Umbilical cord (tissue), 2 donors: ENCODE data around the gene OPRL1. TPM values are rescaled to one million over a fixed set of nuclear protein-coding genes. Genes with fewer than 3 reads are reported as not detected.

Source experiments
- DNase-seq: peaks from one replicate; pipeline ENCODE4 v3.0.0-alpha.2; 2015; ENCODE audit warnings: low spot score
- total RNA-seq: library from RNA; depleted of rRNA; stranded (reverse); fragments of >200 nt; gene quantifications from one replicate; pipeline ENCODE4 v1.2.3, GENCODE V29; 2014; ENCODE audit warnings: low replicate concordance; ENCODE audit not compliant: insufficient read depth

The OPRL1 gene
- total RNA-seq, 1 donor from 2014 or later, result 2.9 TPM

- no peak for DNase-seq
Observed at GRCh38 chr20:64042054-64042781, 37.7 kb upstream of the OPRL1 start.

DNA sequence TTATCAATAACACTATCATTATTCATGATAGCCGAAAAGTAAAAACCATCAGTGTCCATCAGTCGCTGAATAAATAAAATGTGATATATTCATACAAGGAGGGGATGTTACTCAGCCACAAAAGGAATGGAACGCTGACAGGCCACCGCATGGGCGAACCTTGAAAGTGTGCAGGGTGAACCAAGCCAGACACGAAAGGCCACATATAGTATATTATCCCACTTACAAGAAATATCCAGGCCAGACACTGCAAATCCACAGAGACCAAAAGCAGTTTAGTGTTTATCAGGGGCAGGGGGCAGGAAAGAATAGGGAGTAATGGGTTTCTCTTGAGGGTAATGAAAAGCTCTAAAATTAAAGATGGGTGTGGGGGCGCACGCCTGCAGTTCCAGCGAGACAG lies 36.1 kb upstream of the OPRL1 start:
- no peak for DNase-seq

DNA sequence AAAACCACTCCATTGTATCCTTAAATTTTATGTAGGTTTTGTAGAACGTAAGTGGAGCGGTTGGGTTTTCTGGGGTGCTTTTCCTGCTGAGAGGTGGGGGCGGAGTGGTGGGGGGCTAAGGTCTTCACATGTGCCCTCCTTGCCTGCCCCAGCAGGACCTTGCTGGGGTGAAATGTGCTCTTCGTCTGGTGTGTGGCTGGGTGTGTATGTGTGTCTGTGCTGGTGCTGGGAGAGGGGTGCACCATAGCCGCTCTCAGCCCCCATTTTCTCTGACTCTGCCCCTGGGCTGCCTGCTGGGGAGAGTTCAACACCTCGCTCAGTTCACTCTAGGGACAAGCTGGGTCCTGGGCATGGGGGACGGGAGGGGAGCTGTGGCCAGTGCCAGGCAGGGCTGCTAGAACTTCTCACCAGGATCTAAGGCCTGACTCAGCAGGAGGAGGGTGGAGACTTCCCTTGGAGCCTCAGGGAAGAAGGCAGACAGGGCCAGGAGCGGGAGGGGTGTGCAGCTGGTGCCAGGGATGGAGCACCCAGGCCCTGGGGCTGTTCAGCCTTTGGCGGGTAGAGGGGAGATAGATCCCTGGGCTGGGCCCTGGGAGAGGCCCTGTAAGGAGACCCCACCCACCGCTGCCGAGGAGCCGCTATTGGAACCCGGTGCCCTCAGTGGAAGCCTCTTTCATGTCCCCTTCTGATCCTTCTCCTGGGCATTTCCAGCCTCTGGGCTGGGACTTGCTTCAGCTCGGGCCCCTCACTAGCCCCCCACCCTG lies 35.2 kb upstream of the OPRL1 start:
- DNase-seq, result peak; percentile 79

DNA sequence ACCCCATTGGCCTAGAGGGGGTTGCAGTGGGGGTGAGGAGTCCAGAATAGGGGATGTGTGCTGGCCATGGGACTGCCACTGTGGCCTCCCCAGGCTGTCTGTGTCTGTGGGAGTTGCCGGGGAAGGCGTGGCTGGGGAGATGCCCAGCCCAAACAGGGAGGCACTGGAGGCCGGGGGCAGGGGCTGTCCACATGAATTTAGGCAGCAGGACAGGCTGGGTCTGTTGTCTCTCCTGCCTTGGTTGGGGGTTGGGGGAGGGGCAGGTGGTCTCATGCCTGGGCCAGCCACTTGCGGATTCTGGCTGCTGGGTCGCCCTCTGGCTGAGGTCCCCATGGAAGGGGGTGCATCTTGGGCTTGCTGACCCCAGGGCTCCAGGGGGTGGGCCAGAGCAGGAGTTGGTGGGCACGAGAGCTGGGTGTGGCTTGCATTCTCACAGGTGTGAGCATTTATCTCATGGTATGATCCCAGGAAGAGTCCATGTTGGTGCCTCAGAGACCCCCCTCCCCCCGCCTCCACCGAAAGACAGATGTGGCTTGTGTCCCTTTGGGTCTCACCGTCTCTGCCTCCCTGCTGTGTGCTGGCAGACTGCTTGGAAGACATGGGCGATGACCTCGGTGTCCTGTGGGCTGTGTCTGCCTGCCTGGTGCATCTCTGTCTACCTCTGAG lies 34.4 kb upstream of the OPRL1 start:
- no peak for DNase-seq

GRCh38 chr20:64047046-64047389 lies 32.9 kb upstream of the OPRL1 start:
- no peak for DNase-seq

- DNase-seq, result no peak
Observed at GRCh38 chr20:64047968-64048401, 31.9 kb upstream of the OPRL1 start.

DNA sequence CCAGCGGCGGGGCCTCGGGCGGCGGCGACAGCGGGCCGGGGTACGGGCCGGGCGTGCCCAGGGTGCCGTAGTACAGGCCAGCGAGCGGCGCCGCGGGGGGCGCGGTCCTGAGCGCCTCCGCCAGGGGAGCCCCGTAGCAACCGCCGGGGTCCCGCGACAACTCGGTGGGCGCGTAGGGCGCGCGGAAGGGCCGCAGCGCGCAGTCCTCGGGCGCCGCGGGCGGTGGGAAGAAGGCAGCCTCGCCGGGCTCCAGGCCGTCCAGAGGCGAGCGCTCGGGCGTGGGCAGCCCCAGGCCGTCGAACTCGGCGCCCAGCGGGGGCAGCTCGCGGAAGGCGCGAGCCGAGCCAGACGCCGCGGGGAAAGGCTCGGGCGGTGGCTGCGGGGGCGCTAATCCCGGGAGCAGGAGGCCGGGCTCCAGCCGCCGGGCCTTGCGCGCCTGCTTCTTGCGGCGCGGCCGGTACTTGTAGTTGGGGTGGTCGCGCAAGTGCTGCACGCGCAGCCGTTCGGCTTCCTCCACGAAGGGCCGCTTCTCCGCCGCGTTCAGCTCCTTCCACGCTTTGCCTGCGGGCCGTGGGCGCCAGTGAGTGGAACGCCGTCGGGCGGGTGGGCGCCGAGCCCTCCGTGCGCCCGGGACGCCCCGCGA lies 31.4 kb upstream of the OPRL1 start:
- DNase-seq, result no peak

DNA sequence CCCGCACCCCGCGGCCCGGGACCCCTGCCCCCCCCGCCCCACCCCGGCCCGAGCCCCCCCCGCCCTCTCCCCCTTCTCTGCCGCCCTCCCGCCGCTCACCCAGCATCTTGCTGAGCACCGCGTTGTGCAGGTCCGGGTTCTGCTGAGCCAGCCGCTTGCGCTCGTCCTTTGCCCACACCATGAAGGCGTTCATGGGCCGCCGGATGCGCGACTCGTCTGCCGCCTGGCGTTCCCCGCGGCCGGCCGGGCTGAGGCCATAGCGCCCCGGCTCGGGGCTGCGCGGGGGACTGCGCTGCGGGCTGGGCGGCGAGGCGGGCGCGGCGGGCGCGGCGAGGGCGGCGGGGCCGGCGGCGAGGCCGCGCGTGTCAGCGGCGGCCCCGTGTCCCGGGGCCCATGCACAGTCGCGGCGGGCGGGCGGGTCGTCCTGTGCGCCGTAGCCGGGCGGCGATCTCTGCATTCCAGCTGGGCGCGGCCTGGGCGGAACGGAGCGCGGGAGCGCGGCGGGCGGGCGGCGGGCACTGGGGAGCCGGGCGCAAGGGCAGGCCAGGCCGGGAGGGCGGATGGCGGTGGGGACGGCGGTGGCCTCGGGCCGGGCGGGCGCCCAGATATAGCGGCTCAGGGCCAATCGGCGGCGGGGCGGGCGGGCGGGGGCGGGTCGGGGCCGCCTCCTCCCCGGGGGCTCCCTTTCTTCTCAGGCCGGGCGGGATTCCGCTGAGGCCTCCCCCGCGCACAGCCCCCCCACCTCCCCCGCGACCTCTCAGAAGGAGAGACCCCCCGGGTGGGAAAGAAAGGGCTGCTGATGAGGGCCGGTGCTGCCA lies 30.6 kb upstream of the OPRL1 start, which contains the start of gene SOX18:
Gene SOX18 (minus strand): TSS at position 580 of the 818 bp plus-strand sequence. CDS start 123 bp downstream, at position 457.
- DNase-seq, result no peak

- no peak for DNase-seq
Observed at GRCh38 chr20:64049878-64050260, 30.0 kb upstream of the OPRL1 start.

GRCh38 chr20:64050261-64051032 lies 29.4 kb upstream of the OPRL1 start:
- DNase-seq, result no peak

- DNase-seq, result no peak
Observed at GRCh38 chr20:64051033-64051452, 28.8 kb upstream of the OPRL1 start.

DNA sequence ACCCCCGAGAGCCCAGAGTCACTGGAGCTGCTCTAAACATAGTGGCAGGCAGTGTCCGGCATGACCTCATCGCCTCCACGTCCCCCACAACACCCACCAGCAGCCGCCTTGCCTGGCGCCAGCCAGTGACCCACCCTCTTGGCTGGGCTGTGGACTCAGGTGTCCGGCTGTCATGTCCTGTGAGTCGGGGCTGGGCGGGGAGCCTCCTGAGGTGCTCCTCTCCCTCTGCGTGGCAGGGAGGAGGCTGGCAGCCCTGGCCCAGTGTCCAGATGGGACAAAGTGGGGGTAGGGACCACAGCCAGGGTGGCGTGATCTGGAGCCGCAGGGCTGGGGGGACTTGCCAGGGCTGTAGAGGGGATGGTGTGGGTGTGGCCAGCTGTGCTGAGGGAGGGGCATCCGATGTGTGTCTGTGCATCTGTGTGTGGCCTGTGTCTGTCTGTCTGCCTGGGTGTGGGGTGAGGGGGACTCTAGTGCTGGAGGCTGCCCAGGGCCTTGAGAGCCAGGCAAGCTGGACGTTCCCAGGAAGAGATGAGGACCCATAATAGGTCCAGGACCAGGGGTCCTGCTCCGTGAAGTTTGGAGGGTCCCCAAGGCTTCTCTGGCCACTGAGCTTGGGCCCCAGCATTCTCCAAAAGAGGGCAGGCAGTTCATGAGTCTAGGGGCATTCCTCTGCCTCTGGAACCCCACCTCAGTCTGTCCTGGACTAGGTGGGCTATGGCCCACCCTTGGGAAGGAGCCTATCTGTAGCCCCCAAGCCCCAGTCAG lies 28.1 kb upstream of the OPRL1 start:
- DNase-seq, result no peak

DNA sequence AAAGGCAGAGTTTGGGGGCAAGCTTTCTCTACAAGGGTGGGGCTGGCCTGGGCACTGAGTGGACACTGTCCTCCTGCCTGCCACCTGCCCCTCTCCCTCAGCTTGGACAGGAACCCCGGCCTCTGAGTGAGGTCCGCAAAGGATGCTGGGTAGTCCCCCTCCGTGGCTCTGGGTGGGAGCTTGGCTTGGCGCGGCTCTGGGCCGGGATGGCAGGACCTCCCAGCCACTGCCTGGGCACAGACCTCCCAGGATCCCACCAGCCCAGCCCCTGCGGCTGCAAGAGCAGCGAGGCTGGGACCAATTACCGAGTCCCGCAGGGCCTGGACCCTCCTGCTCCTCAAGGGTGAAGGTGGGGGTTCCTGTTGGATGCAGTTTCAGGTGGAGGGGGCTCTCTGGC lies 27.6 kb upstream of the OPRL1 start:
- DNase-seq, result no peak

- DNase-seq, result no peak
Observed at GRCh38 chr20:64052987-64053840, 26.7 kb upstream of the OPRL1 start.

GRCh38 chr20:64053841-64054661 lies 25.8 kb upstream of the OPRL1 start:
- peak; percentile 93 for DNase-seq

- DNase-seq, result no peak
Observed at GRCh38 chr20:64055396-64055892, 24.4 kb upstream of the OPRL1 start.

DNA sequence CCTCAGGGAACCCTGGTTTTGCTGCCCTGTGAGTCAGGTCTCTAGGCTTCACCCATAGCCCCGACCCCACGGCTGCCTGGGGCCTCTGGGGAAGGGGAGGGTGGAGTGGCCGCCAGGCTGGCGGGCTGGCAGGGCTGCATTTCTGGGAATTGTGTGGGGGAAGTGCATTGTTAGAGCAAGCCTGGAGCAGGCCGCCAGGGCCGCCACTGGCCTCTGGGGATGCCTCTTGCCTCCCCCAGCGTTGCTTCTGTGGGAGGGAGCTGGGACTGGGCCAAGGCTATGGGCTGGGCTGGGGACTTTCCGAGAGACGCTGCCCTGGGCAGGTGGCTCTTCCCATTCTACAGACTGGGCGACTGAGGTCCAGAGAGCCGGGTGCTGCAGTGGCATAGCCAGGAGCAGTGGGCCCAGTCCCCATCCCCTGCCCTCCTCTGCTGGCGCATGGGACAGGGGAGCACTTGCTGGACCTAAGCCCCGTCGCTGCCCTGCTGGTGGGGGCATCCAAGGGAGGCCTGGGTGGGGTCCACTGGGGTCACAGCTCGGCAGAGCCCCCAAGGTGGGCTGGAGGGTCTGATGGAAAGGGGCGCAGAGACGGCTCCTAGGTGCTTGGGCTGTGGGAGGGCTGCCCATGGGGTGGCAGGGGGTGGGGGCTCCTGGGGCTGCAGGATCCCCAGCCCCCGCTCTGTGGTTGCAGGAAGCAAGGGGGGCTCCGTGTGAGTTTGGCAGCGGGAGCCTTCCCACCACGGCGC lies 23.8 kb upstream of the OPRL1 start:
- DNase-seq, result peak; percentile 82
